Liver (tissue), 9 donors: ENCODE results near the gene SSTR1. TPM values are rescaled to one million over a fixed set of nuclear protein-coding genes. Genes with fewer than 3 reads are reported as not detected.

Source experiments
- DNase-seq: peaks from one replicate; pipeline ENCODE4 v3.0.0-alpha.2; 2017; ENCODE audit warnings: low spot score
- H3K27ac ChIP-seq, 2 donors: one replicate each; pipeline ENCODE4 v1.7.0; 2013; ENCODE audit warnings: inconsistent platforms in 2 of 2, low read length in 2 of 2, control low read depth in 1 of 2, low read depth in 1 of 2, mild to moderate bottlenecking in 1 of 2
- H3K27me3 ChIP-seq, 4 donors: one replicate each; pipeline versions ENCODE4 v1.6.1 to v1.7.0; 2013; ENCODE audit warnings: low read length in 3 of 4, inconsistent platforms in 1 of 4, mild to moderate bottlenecking in 1 of 4, moderate library complexity in 1 of 4; ENCODE audit not compliant: control insufficient read depth in 4 of 4, insufficient read depth in 4 of 4
- H3K36me3 ChIP-seq, 4 donors: one replicate each; pipeline versions ENCODE4 v1.6.1 to v1.7.0; 2013; ENCODE audit warnings: low read length in 3 of 4, mild to moderate bottlenecking in 3 of 4, low read depth in 1 of 4, moderate library complexity in 1 of 4; ENCODE audit not compliant: control insufficient read depth in 4 of 4, insufficient read depth in 3 of 4
- H3K4me1 ChIP-seq, 4 donors: one replicate each; pipeline versions ENCODE4 v1.6.1 to v1.7.0; 2013; ENCODE audit warnings: low read length in 3 of 4, mild to moderate bottlenecking in 3 of 4, moderate library complexity in 1 of 4; ENCODE audit not compliant: control insufficient read depth in 4 of 4, insufficient read depth in 4 of 4
- H3K4me3 ChIP-seq, 3 donors: one replicate each; pipeline versions ENCODE4 v1.6.1 to v1.7.0; 2013; ENCODE audit warnings: low read length in 3 of 3, control low read depth in 1 of 3, low read depth in 1 of 3, mild to moderate bottlenecking in 1 of 3
- H3K9ac ChIP-seq, 2 donors: one replicate each; pipeline ENCODE4 v1.7.0; 2013; ENCODE audit warnings: low read length in 2 of 2, mild to moderate bottlenecking in 2 of 2, moderate library complexity in 2 of 2, control low read depth in 1 of 2, low read depth in 1 of 2
- H3K9me3 ChIP-seq, 4 donors: one replicate each; pipeline versions ENCODE4 v1.6.1 to v1.7.0; 2013; ENCODE audit warnings: low read length in 3 of 4; ENCODE audit not compliant: control insufficient read depth in 4 of 4
- ATF3 ChIP-seq: IDR thresholded peaks from 2 replicates; pipeline ENCODE4 v1.6.1; 2016; ENCODE audit warnings: antibody characterized with exemption
- CTCF ChIP-seq: fragments of 150-350 bp; IDR thresholded peaks from 2 replicates; pipeline ENCODE4 v1.5.1; 2017; ENCODE audit warnings: improper control_type of control experiment, low read depth, low read length; ENCODE audit not compliant: missing input control
- EGR1 ChIP-seq, 2 donors: IDR thresholded peaks; 2 replicates each; pipeline ENCODE4 v1.6.1; 2016 to 2018; ENCODE audit warnings: antibody characterized with exemption in 2 of 2, low read depth in 2 of 2
- FOXA2 ChIP-seq: IDR thresholded peaks from 2 replicates; pipeline ENCODE4 v1.6.1; 2016; ENCODE audit warnings: antibody characterized with exemption
- GABPA ChIP-seq, 2 donors: IDR thresholded peaks in 1 of 2; conservative IDR thresholded peaks in 1 of 2; 2 replicates each; pipeline ENCODE4 v1.6.1; 2016; ENCODE audit warnings: antibody characterized with exemption in 2 of 2, mild to moderate bottlenecking in 1 of 2, moderate library complexity in 1 of 2
- HNF4A ChIP-seq, 2 donors: conservative IDR thresholded peaks; 2 replicates each; pipeline ENCODE4 v1.6.1; 2016; ENCODE audit warnings: antibody characterized with exemption in 2 of 2, mild to moderate bottlenecking in 2 of 2
- JUND ChIP-seq, 2 donors: IDR thresholded peaks; 2 replicates each; pipeline ENCODE4 v1.6.1; 2016; ENCODE audit warnings: antibody characterized with exemption in 2 of 2
- NR2F2 ChIP-seq: IDR thresholded peaks from 2 replicates; pipeline ENCODE4 v1.6.1; 2016; ENCODE audit warnings: antibody characterized with exemption
- RAD21 ChIP-seq, 2 donors: IDR thresholded peaks; 2 replicates each; pipeline ENCODE4 v1.6.1; 2016; ENCODE audit warnings: antibody characterized with exemption in 2 of 2, mild to moderate bottlenecking in 2 of 2
- REST ChIP-seq: IDR thresholded peaks from 2 replicates; pipeline ENCODE4 v1.6.1; 2016; ENCODE audit warnings: antibody characterized with exemption, mild to moderate bottlenecking
- RXRA ChIP-seq, 2 donors: IDR thresholded peaks; 2 replicates each; pipeline ENCODE4 v1.6.1; 2017 to 2018; ENCODE audit warnings: antibody characterized with exemption in 2 of 2, mild to moderate bottlenecking in 1 of 2
- SP1 ChIP-seq: IDR thresholded peaks from 2 replicates; pipeline ENCODE4 v1.6.1; 2018; ENCODE audit warnings: antibody characterized with exemption, mild to moderate bottlenecking
- TAF1 ChIP-seq: conservative IDR thresholded peaks from 2 replicates; pipeline ENCODE4 v1.6.1; 2016; ENCODE audit warnings: antibody characterized with exemption, mild to moderate bottlenecking
- YY1 ChIP-seq: IDR thresholded peaks from 2 replicates; pipeline ENCODE4 v1.6.1; 2016; ENCODE audit warnings: antibody characterized with exemption, mild to moderate bottlenecking
- WGBS: extraction: QIAGEN DNeasy Blood & Tissue Kit; methylation state at CpG from one replicate; pipeline ENCODE4 v1.1.7; 2013; 5-methylcytosine and 5-hydroxymethylcytosine counted together
- polyA plus RNA-seq, 2 donors: library from polyadenylated mRNA; stranded (reverse) in 1 of 2; unstranded in 1 of 2; fragments of 200-250 nt in 1 of 2; fragments of >200 nt in 1 of 2; fragmentation: Nextera tagmentation in 1 of 2; extraction: Ambion mirVana in 1 of 2; gene quantifications; one replicate each; pipeline versions ENCODE4 v1.2.1 to v1.2.3, GENCODE V29; 2013 to 2015
- total RNA-seq, 2 donors: library from RNA; depleted of rRNA; stranded (reverse); fragments of >200 nt; gene quantifications; one replicate each; pipeline ENCODE4 v1.2.3, GENCODE V29; 2014
- donor health status: healthy.
- donor health status: healthy.
- donor health status: healthy.
- donor health status: healthy.
- donor health status: healthy.

The SSTR1 gene
- total and polyA plus RNA-seq, 4 donors, result 0.23 to 3.6 (median 2.6) TPM

DNA sequence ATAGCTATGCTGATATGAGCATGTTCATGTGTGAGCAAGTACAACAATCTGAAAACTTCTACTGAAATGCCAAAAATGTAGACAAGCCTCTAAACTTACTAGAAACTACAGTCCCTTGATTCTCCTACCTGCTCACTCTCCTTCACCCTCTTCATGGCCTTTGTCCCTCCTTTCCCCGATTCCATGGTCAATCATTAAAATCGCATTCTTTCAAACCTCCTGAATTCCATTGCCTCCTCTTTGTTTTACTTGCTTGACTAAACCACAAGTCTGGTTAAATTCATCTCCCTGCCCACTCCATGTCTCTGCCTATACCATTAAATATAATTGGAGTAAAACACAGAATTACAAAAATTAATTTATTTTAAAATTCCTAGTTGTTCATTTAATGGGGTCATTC, 33.0 kb upstream of the SSTR1 start:
- 74% methylated on average over 2 of the region's 2 CpGs for WGBS
- Histone ChIP-seq H3K27ac (no peak overlapping the region), H3K36me3 (no peaks in the 10 kb centered on the region), H3K27me3 (no peaks in the 10 kb centered on the region), H3K9me3 (no peaks in the 10 kb centered on the region), H3K4me3 (no peak overlapping the region), H3K4me1 (no peaks in the 10 kb centered on the region), H3K9ac (no peak overlapping the region)
- TF ChIP-seq NR2F2 (no peak), GABPA (IDR thresholded peaks at IDR 0.05 in 1 of 2, conservative IDR thresholded peaks at IDR 0.05 in 1 of 2) (no peak), RXRA (IDR thresholded peaks at IDR 0.05) (no peak), HNF4A (conservative IDR thresholded peaks at IDR 0.05) (no peak), TAF1 (no peak)
- no peak for DNase-seq

DNA sequence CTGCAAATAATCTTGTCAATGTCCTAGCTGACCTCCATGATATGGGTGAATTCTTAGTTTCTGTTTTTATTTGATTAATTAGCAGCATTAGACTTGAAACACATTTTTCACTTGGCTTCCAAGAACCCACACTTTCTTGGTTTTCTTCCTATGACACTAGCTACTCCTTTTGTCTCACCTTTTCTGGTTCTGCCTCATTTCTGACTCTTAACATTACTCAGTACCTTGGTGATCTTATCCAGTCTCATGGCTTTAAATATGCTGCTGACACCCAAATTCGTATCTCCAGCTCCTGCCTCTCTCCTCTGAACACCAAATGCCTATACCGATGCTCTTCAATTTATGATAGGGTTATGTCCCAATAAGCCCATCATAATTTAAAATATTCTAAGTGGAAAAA, 32.0 kb upstream of the SSTR1 start:
- no peaks in the 10 kb centered on the region for H3K4me1 ChIP-seq
- H3K27me3 ChIP-seq, result no peaks in the 10 kb centered on the region
- no peaks in the 10 kb centered on the region for H3K36me3 ChIP-seq
- H3K27ac ChIP-seq, result no peak overlapping the region
- H3K9me3 ChIP-seq, result no peaks in the 10 kb centered on the region
- 82% methylated on average over 2 of the region's 2 CpGs for WGBS
- H3K9ac ChIP-seq, result no peak overlapping the region
- TF ChIP-seq FOXA2 (no peak), EGR1 (IDR thresholded peaks at IDR 0.05; ENCODE audit: low read depth in 2 of 2) (no peak), RXRA (IDR thresholded peaks at IDR 0.05) (no peak), SP1 (no peak)
- DNase-seq, result no peak
- no peak overlapping the region for H3K4me3 ChIP-seq

DNA sequence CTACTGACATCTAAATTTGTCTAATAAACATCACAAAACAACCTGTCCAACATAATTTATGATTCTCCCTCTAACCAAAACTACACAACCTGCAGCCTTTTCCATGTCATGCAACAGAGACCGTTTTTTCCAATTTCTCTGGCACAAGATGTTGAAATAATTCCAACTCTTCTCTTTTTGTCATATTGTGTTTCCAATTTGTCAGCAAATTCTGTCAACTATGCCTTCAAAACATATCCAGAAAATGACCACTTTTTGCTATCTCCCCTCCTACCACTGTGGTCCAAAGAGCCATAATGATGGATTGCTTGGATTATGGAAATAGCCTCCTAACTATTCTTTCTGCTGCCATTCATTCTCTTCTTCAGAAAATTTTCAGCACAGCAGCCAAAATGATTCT, 31.3 kb upstream of the SSTR1 start:
- no peaks in the 10 kb centered on the region for H3K4me1 ChIP-seq
- WGBS, result 72% methylated on average over 1 of the region's 1 CpG
- H3K27ac ChIP-seq, result no peak overlapping the region
- no peaks in the 10 kb centered on the region for H3K27me3 ChIP-seq
- no peak overlapping the region for H3K9ac ChIP-seq
- TF ChIP-seq CTCF (no peak), ATF3 (no peak)
- no peak for DNase-seq
- no peaks in the 10 kb centered on the region for H3K36me3 ChIP-seq
- no peaks in the 10 kb centered on the region for H3K9me3 ChIP-seq
- H3K4me3 ChIP-seq, result no peak overlapping the region

GRCh38 chr14:38184132-38184531, 23.6 kb upstream of the SSTR1 start:
- H3K9me3 ChIP-seq, result no peaks in the 10 kb centered on the region
- no peaks in the 10 kb centered on the region for H3K36me3 ChIP-seq
- no peak overlapping the region for H3K9ac ChIP-seq
- no peak overlapping the region for H3K27ac ChIP-seq
- H3K27me3 ChIP-seq, result no peaks in the 10 kb centered on the region
- H3K4me3 ChIP-seq, result no peak overlapping the region
- H3K4me1 ChIP-seq, result no peaks in the 10 kb centered on the region
- DNase-seq, result no peak
- no peak for TF ChIP-seq EGR1 (IDR thresholded peaks at IDR 0.05; ENCODE audit: low read depth in 2 of 2)
- TF ChIP-seq GABPA (IDR thresholded peaks at IDR 0.05 in 1 of 2, conservative IDR thresholded peaks at IDR 0.05 in 1 of 2), result no peak
- no peak for TF ChIP-seq NR2F2
- no peak for TF ChIP-seq RXRA (IDR thresholded peaks at IDR 0.05)
- TF ChIP-seq TAF1, result no peak
- TF ChIP-seq HNF4A (conservative IDR thresholded peaks at IDR 0.05), result no peak
- no peak for TF ChIP-seq REST
- no peak for TF ChIP-seq YY1
- TF ChIP-seq JUND (IDR thresholded peaks at IDR 0.05), result no peak
- no peak for TF ChIP-seq RAD21 (IDR thresholded peaks at IDR 0.05)
- no peak for TF ChIP-seq CTCF
